Adrenal gland (tissue), 12 donors: Measurements from ENCODE around the gene GRAMD1B. TPM values are rescaled to one million over a fixed set of nuclear protein-coding genes. Genes with fewer than 3 reads are reported as not detected.

Experiments
- DNase-seq, 7 donors: peaks; one replicate each; pipeline ENCODE4 v3.0.0-alpha.2; 2019 to 2020
- H3K27ac ChIP-seq, 5 donors: fragments of 200-600 bp; sonication (generic) in 4 of 5; 1 replicate in 3 of 5; 2 replicates in 2 of 5; pipeline versions ENCODE4 v1.5.1 to v1.8.0; 2016 to 2020; ENCODE audit warnings: mild to moderate bottlenecking in 1 of 5
- H3K27me3 ChIP-seq: fragments of 200-600 bp; 2 replicates; pipeline ENCODE4 v1.8.0; 2021
- H3K36me3 ChIP-seq, 2 donors: fragments of 200-600 bp; replicated peaks in 1 of 2; 1 replicate in 1 of 2; 2 replicates in 1 of 2; pipeline versions ENCODE4 v1.5.1 to v1.8.0; 2018 to 2022
- H3K4me1 ChIP-seq, 2 donors: fragments of 200-600 bp; replicated peaks in 1 of 2; 1 replicate in 1 of 2; 2 replicates in 1 of 2; pipeline versions ENCODE4 v1.5.1 to v1.8.0; 2018 to 2021
- H3K4me3 ChIP-seq, 4 donors: fragments of 200-600 bp; sonication (generic) in 3 of 4; one replicate each; pipeline ENCODE4 v1.5.1; 2016 to 2018
- H3K9me3 ChIP-seq, 3 donors: fragments of 200-600 bp; sonication (generic) in 1 of 3; replicated peaks in 1 of 3; 1 replicate in 2 of 3; 2 replicates in 1 of 3; pipeline versions ENCODE4 v1.5.1 to v1.8.0; 2016 to 2021
- CTCF ChIP-seq, 6 experiments: fragments of 450-650 bp in 4 of 6; fragments of 200-600 bp in 2 of 6; sonication (generic) in 1 of 6; IDR thresholded peaks; 1 replicate in 5 of 6; 2 replicates in 1 of 6; pipeline versions ENCODE4 v1.5.1 to v1.8.0; 2016 to 2021; ENCODE audit warnings: antibody characterized with exemption in 6 of 6, mild to moderate bottlenecking in 2 of 6, moderate library complexity in 1 of 6
- POLR2A ChIP-seq, 2 donors: fragments of 450-650 bp; IDR thresholded peaks; one replicate each; pipeline ENCODE4 v1.6.1; 2017; ENCODE audit warnings: antibody characterized with exemption in 2 of 2, mild to moderate bottlenecking in 2 of 2, moderate library complexity in 1 of 2
- WGBS, 4 donors: extraction: QIAGEN DNeasy Blood & Tissue Kit in 2 of 4; methylation state at CpG; one replicate each; pipeline versions ENCODE4 v1.1.5 to v1.1.7; 2013 to 2017; 5-methylcytosine and 5-hydroxymethylcytosine counted together
- intact Hi-C, 2 donors: fragments of 100-400 bp; cut with DNase I; formaldehyde crosslinking; loops; one replicate each; pipeline versions ENCODE4 v1.14.1 to v1.15.0; 2022 to 2023
- polyA plus RNA-seq, 3 donors: library from polyadenylated mRNA; stranded (reverse); fragments of 200-250 nt in 2 of 3; fragments of 350-450 nt in 1 of 3; fragmentation: Illumina TruSeq in 1 of 3; extraction: RNeasy Lipid Tissue Mini Kit (QIAGEN cat#74804) in 1 of 3; gene quantifications; one replicate each; pipeline ENCODE4 v1.2.3, GENCODE V29; 2013 to 2014
- total RNA-seq, 9 donors: library from RNA; depleted of rRNA in 4 of 9; stranded (reverse); fragments of >200 nt in 4 of 9; fragments of 120-200 nt in 1 of 9; fragmentation: NEBNext Ultra II Directional in 1 of 9; extraction: Animal tissue kit (Norgen Biotek cat#: 25700) in 1 of 9; gene quantifications; one replicate each; pipeline versions ENCODE4 v1.1.0 to v1.2.4, GENCODE V29; 2013 to 2023
- donor health status: healthy with polysubstance abuse.
- donor health status: Bipolar disorder and iron deficiency.
- donor health status: DM: yes; HTN: yes; CAD: no.
- donor health status: DM: no; HTN: no; CAD: no.
- donor health status: DM: no; HTN: no; CAD: no.
- donor health status: DM: yes; HTN: yes; CAD: no.

The GRAMD1B gene
- total and polyA plus RNA-seq, 12 donors = 101 to 1,898 (median 285) TPM

GRCh38 chr11:123580137-123580536 is 150.1 kb downstream of the GRAMD1B start:
- Histone ChIP-seq H3K27ac (peak overlapping the region in 1 of 5 donors; percentile 8), H3K9me3 (no peaks in the 10 kb centered on the region), H3K36me3 (no peaks in the 10 kb centered on the region), H3K4me3 (no peak overlapping the region), H3K4me1 (peaks cover 6 to 29% of the 10 kb centered on the region in 2 donors), H3K27me3 (no peaks in the 10 kb centered on the region)
- no peak for TF ChIP-seq CTCF (IDR thresholded peaks at IDR 0.05)
- TF ChIP-seq POLR2A (IDR thresholded peaks at IDR 0.05) = no peak
- intact Hi-C loops = loop anchor here (5.0 kb wide), 1 partner anchor 127 kb away; no protein-coding TSS in a partner anchor
- WGBS, 4 donors = 79 to 91% (median 85%) methylated on average over 6 of the region's 6 CpGs
- no peak for DNase-seq

GRCh38 chr11:123580557-123581275 is 150.6 kb downstream of the GRAMD1B start:
- H3K4me3 ChIP-seq = no peak overlapping the region
- H3K36me3 ChIP-seq = no peaks in the 10 kb centered on the region
- no peaks in the 10 kb centered on the region for H3K27me3 ChIP-seq
- no peaks in the 10 kb centered on the region for H3K9me3 ChIP-seq
- peaks cover 6 to 34% of the 10 kb centered on the region in 2 donors for H3K4me1 ChIP-seq
- intact Hi-C loops = loop anchor here (5.0 kb wide), 1 partner anchor 127 kb away; no protein-coding TSS in a partner anchor
- peak; percentile 87 to 93 (median 88) for TF ChIP-seq CTCF (IDR thresholded peaks at IDR 0.05)
- TF ChIP-seq POLR2A (IDR thresholded peaks at IDR 0.05) = no peak
- WGBS, 4 donors = 17 to 20% (median 20%) methylated on average over 23 to 25 of the region's 25 CpGs
- H3K27ac ChIP-seq = peak overlapping the region in 3 of 5 donors; percentile 11 to 58 (median 48)
- DNase-seq = peak in 6 of 7 donors; percentile 64 to 81 (median 68)

- no peak for TF ChIP-seq POLR2A (IDR thresholded peaks at IDR 0.05)
- TF ChIP-seq CTCF (IDR thresholded peaks at IDR 0.05) = no peak
- H3K9me3 ChIP-seq = no peaks in the 10 kb centered on the region
- intact Hi-C loops = loop anchor here (5.0 kb wide), 1 partner anchor 125 kb away; no protein-coding TSS in a partner anchor
- 63 to 71% (median 68%) methylated on average over 9 to 22 of the region's 22 CpGs for WGBS, 4 donors
- no peaks in the 10 kb centered on the region for H3K27me3 ChIP-seq
- no peak overlapping the region for H3K4me3 ChIP-seq
- DNase-seq = no peak
- no peaks in the 10 kb centered on the region for H3K36me3 ChIP-seq
- peak overlapping the region in 3 of 5 donors; percentile 11 to 58 (median 12) for H3K27ac ChIP-seq
- peaks cover 0 to 34% of the 10 kb centered on the region in 2 donors for H3K4me1 ChIP-seq
Observed at GRCh38 chr11:123581651-123582399, 151.8 kb downstream of the GRAMD1B start.

GRCh38 chr11:123582992-123583504 is 153.0 kb downstream of the GRAMD1B start:
- Histone ChIP-seq H3K27ac (peak overlapping the region in 1 of 5 donors; percentile 58), H3K4me3 (no peak overlapping the region), H3K36me3 (no peaks in the 10 kb centered on the region), H3K27me3 (no peaks in the 10 kb centered on the region), H3K4me1 (peaks cover 0 to 32% of the 10 kb centered on the region in 2 donors), H3K9me3 (no peaks in the 10 kb centered on the region)
- 88 to 92% (median 89%) methylated on average over 12 of the region's 12 CpGs for WGBS, 4 donors
- intact Hi-C loops = loop anchor here (5.0 kb wide), 1 partner anchor 124 kb away; no protein-coding TSS in a partner anchor
- no peak for DNase-seq
- TF ChIP-seq POLR2A (IDR thresholded peaks at IDR 0.05) = no peak
- no peak for TF ChIP-seq CTCF (IDR thresholded peaks at IDR 0.05)
